Astrocyte (in vitro differentiated cells and primary cell): ENCODE data around the gene CD9.

ENCODE experiments used
- EZH2 ChIP-seq: IDR thresholded peaks from 2 replicates; pipeline ENCODE4 v1.6.1; 2012; ENCODE audit warnings: mild to moderate bottlenecking, low read length, inconsistent platforms; ENCODE audit not compliant: insufficient read depth
- TF ChIP-seq, protein P1 (sequence below): IDR thresholded peaks from 2 replicates; pipeline ENCODE4 v1.5.1; 2011; ENCODE audit warnings: low read depth, mild to moderate bottlenecking, inconsistent platforms, low read length, moderate library complexity; ENCODE audit not compliant: insufficient read depth

GRCh38 chr12:6180268-6181051 lies 19.7 kb upstream of the CD9 start:
- TF ChIP-seq, protein P1, sequence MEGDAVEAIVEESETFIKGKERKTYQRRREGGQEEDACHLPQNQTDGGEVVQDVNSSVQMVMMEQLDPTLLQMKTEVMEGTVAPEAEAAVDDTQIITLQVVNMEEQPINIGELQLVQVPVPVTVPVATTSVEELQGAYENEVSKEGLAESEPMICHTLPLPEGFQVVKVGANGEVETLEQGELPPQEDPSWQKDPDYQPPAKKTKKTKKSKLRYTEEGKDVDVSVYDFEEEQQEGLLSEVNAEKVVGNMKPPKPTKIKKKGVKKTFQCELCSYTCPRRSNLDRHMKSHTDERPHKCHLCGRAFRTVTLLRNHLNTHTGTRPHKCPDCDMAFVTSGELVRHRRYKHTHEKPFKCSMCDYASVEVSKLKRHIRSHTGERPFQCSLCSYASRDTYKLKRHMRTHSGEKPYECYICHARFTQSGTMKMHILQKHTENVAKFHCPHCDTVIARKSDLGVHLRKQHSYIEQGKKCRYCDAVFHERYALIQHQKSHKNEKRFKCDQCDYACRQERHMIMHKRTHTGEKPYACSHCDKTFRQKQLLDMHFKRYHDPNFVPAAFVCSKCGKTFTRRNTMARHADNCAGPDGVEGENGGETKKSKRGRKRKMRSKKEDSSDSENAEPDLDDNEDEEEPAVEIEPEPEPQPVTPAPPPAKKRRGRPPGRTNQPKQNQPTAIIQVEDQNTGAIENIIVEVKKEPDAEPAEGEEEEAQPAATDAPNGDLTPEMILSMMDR = no peak
- no peak for TF ChIP-seq EZH2
